OCI-LY1 (cell line): Measurements from ENCODE around the gene FYN.

ENCODE experiments used
- H2AFZ ChIP-seq: fragments of 200-600 bp; sonication (generic), shearing (Covaris generic); 2 replicates; pipeline ENCODE4 v1.6.0; 2014; ENCODE audit warnings: antibody characterized with exemption, mild to moderate bottlenecking, low read length
- H3F3A ChIP-seq: fragments of 200-600 bp; sonication (generic), shearing (Covaris generic); 2 replicates; pipeline ENCODE4 v1.6.0; 2014; ENCODE audit warnings: mild to moderate bottlenecking, antibody characterized with exemption, low read length, moderate library complexity; ENCODE audit not compliant: insufficient read depth
- H3K27ac ChIP-seq: fragments of 200-600 bp; sonication (generic); 2 replicates; pipeline ENCODE4 v1.5.1; 2014; ENCODE audit warnings: low read length, mixed run types, mild to moderate bottlenecking, low read depth; ENCODE audit not compliant: poor library complexity, severe bottlenecking
- H3K27me3 ChIP-seq: fragments of 200-600 bp; sonication (generic); 2 replicates; pipeline ENCODE4 v1.6.0; 2014; ENCODE audit warnings: antibody characterized with exemption, mild to moderate bottlenecking, low read length, moderate library complexity; ENCODE audit not compliant: insufficient read depth
- H3K36me3 ChIP-seq: fragments of 200-600 bp; sonication (generic); 2 replicates; pipeline ENCODE4 v1.6.1; 2014; ENCODE audit warnings: mild to moderate bottlenecking, antibody characterized with exemption, low read length, moderate library complexity, mixed read lengths; ENCODE audit not compliant: insufficient read depth
- H3K4me1 ChIP-seq: fragments of 200-600 bp; sonication (generic); 2 replicates; pipeline ENCODE4 v1.5.1; 2014; ENCODE audit warnings: mild to moderate bottlenecking, low read length, moderate library complexity; ENCODE audit not compliant: insufficient read depth, severe bottlenecking
- H3K4me2 ChIP-seq: fragments of 200-600 bp; sonication (generic), shearing (Covaris generic); 2 replicates; pipeline ENCODE4 v1.6.1; 2014; ENCODE audit warnings: low read length
- H3K4me3 ChIP-seq: fragments of 200-600 bp; sonication (generic); 2 replicates; pipeline ENCODE4 v1.5.1; 2014; ENCODE audit warnings: low read length, low read depth, mild to moderate bottlenecking, mixed read lengths; ENCODE audit not compliant: poor library complexity, severe bottlenecking
- H3K79me2 ChIP-seq: fragments of 200-600 bp; shearing (Covaris generic); 2 replicates; pipeline ENCODE4 v1.6.1; 2016; ENCODE audit warnings: mixed run types, low read length, mixed read lengths; ENCODE audit not compliant: insufficient read depth
- H3K9ac ChIP-seq: fragments of 200-600 bp; sonication (generic), shearing (Covaris generic); 2 replicates; pipeline ENCODE4 v1.6.1; 2014; ENCODE audit warnings: mild to moderate bottlenecking, low read length, mixed read lengths
- H3K9me2 ChIP-seq: fragments of 200-600 bp; sonication (generic), shearing (Covaris generic); 2 replicates; pipeline ENCODE4 v1.6.1; 2014; ENCODE audit warnings: low read depth, mild to moderate bottlenecking, low read length, mixed read lengths
- H3K9me3 ChIP-seq: fragments of 200-600 bp; shearing (Covaris generic); 2 replicates; pipeline ENCODE4 v1.6.1; 2014; ENCODE audit warnings: low read length, mixed read lengths
- H4K20me1 ChIP-seq: fragments of 200-600 bp; sonication (generic), shearing (Covaris generic); 2 replicates; pipeline ENCODE4 v1.6.0; 2016; ENCODE audit warnings: mild to moderate bottlenecking, low read length; ENCODE audit not compliant: insufficient read depth
- CTCF ChIP-seq: fragments of 200-600 bp; sonication (generic), shearing (Covaris generic); IDR thresholded peaks from 2 replicates; pipeline ENCODE4 v1.5.1; 2017; ENCODE audit warnings: mild to moderate bottlenecking, antibody characterized with exemption, low read length, moderate library complexity, mixed read lengths
- EZH2 ChIP-seq: fragments of 200-600 bp; sonication (generic), shearing (Covaris generic); IDR thresholded peaks from 2 replicates; pipeline ENCODE4 v1.8.0; 2017; ENCODE audit warnings: borderline replicate concordance, mixed run types, mild to moderate bottlenecking, antibody characterized with exemption, low read length, moderate library complexity, mixed read lengths

FYN gene

GRCh38 chr6:111725446-111726112 lies 147.7 kb downstream of the FYN start:
- Histone ChIP-seq H3K79me2 (no peaks in the 10 kb centered on the region), H3K4me1 (peaks cover 9% of the 10 kb centered on the region), H3K4me2 (no peak overlapping the region), H4K20me1 (no peaks in the 10 kb centered on the region), H3K9me3 (no peaks in the 10 kb centered on the region), H3K36me3 (no peaks in the 10 kb centered on the region), H3K27me3 (no peaks in the 10 kb centered on the region; the same call in 1 of the 2 replicates), H3K9me2 (no peaks in the 10 kb centered on the region), H3F3A (no peaks in the 10 kb centered on the region), H3K27ac (no peak overlapping the region), H3K4me3 (no peak overlapping the region), H3K9ac (no peak overlapping the region), H2AFZ (no peak overlapping the region)
- TF ChIP-seq EZH2 (no peak), CTCF (no peak)

GRCh38 chr6:111724505-111724904 lies 148.7 kb downstream of the FYN start:
- Histone ChIP-seq H3K4me3 (no peak overlapping the region), H3K27ac (no peak overlapping the region), H3K9me2 (no peaks in the 10 kb centered on the region), H3K4me1 (peaks cover 9% of the 10 kb centered on the region), H3K36me3 (no peaks in the 10 kb centered on the region), H3K9ac (no peak overlapping the region), H2AFZ (no peak overlapping the region), H3K27me3 (no peaks in the 10 kb centered on the region; the same call in 1 of the 2 replicates), H3F3A (no peaks in the 10 kb centered on the region), H3K9me3 (no peaks in the 10 kb centered on the region), H4K20me1 (no peaks in the 10 kb centered on the region), H3K4me2 (peak overlapping the region; percentile 18; the same call in 1 of the 2 replicates), H3K79me2 (no peaks in the 10 kb centered on the region)
- no peak for TF ChIP-seq CTCF
- TF ChIP-seq EZH2, result no peak

- no peaks in the 10 kb centered on the region for H3K9me3 ChIP-seq
- no peak overlapping the region for H3K4me2 ChIP-seq
- no peaks in the 10 kb centered on the region for H3F3A ChIP-seq
- no peaks in the 10 kb centered on the region for H3K9me2 ChIP-seq
- TF ChIP-seq CTCF, result no peak
- no peak for TF ChIP-seq EZH2
- H3K4me1 ChIP-seq, result peaks cover 9% of the 10 kb centered on the region
- H2AFZ ChIP-seq, result no peak overlapping the region
- H3K4me3 ChIP-seq, result no peak overlapping the region
- no peaks in the 10 kb centered on the region for H3K36me3 ChIP-seq
- no peak overlapping the region for H3K9ac ChIP-seq
- no peaks in the 10 kb centered on the region for H4K20me1 ChIP-seq
- H3K27me3 ChIP-seq, result no peaks in the 10 kb centered on the region; the same call in 1 of the 2 replicates
- H3K79me2 ChIP-seq, result no peaks in the 10 kb centered on the region
- H3K27ac ChIP-seq, result no peak overlapping the region
These were observed 149.2 kb downstream of the FYN start for GRCh38 chr6:111724039-111724438.
